Left hindlimb (tissue), 1 donor: ENCODE data around the gene CSF2RB.

ENCODE experiments used
- DNase-seq: peaks from one replicate; pipeline ENCODE4 v3.0.0-alpha.2; 2018

CSF2RB gene

DNA sequence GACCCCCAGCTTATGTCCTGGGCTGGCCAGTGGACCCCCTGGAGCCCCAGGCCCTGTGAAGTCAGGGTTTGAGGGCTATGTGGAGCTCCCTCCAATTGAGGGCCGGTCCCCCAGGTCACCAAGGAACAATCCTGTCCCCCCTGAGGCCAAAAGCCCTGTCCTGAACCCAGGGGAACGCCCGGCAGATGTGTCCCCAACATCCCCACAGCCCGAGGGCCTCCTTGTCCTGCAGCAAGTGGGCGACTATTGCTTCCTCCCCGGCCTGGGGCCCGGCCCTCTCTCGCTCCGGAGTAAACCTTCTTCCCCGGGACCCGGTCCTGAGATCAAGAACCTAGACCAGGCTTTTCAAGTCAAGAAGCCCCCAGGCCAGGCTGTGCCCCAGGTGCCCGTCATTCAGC lies 24.6 kb downstream of the CSF2RB start:
- no peak for DNase-seq

DNA sequence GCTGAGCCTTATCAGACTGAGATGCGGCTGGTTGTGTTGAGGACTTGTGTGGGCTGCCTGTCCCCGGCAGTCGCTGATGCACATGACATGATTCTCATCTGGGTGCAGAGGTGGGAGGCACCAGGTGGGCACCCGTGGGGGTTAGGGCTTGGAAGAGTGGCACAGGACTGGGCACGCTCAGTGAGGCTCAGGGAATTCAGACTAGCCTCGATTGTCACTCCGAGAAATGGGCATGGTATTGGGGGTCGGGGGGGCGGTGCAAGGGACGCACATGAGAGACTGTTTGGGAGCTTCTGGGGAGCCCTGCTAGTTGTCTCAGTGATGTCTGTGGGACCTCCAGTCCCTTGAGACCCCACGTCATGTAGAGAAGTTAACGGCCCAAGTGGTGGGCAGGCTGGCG lies 25.5 kb downstream of the CSF2RB start:
- no peak for DNase-seq

DNA sequence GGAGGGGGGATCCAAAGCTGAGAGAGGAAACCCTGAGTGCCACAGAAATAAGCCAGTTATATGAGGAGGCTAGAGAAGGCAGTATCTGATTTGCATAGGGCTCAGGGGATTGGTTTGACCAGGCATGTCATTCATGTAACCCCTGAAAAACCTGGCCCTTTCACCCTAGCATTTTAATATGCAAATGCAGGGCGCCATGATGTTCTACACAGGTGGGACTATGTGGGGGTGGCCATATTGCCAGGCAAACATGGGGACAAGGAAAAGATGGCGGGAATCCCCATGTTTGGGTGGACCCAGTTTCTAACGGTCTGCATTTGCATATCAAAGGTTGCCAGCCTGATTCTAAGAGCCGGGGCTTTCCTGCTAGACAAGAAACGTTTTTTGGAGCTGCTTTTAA lies 27.2 kb downstream of the CSF2RB start:
- no peak for DNase-seq

DNA sequence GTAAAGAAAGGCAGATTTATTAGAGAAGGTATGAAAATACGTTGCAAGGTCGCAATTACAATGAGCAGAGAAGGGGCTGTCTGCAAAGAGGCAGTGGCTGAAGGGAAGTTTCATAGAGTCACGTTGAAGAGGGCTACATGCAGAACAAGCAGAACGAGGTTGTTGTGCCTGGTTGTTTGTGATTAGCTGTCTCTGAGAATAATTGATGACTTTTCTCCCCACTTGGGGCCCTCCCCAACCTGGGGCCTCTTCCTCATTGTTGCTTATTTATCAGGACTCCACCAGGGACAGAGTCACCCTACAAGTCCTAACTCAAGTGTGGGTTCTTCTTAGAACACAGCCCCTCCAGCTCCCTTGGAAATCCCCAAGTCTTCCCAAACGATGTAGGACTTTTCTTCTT lies 29.1 kb downstream of the CSF2RB start:
- no peak for DNase-seq

DNA sequence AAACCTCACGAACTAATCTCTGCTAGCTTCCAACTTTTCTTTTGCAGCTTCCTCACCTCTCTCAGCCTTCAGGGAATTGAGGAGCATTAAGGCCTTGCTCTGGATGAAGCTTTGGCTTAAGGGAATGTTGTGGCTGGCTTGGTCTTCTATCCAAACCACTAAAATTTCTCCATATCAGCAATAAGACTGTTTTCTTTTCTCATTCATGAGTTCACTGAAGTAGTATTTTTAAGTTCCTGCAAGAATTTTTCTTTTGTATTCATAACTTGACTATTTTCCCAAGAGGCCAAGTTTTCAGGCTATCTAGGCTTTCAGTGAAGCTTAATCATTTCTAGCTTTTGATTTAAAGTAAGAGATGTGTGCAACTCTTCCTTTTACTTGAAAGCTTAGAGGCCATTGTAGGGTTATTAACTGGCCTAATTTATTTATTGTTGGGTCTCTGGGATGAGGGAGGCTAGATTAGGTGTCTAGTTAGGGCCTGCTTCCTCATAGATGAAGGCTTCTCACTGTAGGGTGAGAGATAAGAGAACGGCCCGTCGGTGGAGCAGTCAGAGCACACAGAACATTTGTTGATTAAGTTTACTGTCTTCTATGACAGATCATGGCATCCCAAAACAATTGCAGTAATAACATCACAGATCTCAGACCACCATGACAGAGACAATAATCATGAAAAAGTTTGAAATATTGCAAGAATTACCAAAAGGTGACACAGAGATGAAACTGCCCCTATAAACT lies 33.2 kb downstream of the CSF2RB start:
- no peak for DNase-seq

DNA sequence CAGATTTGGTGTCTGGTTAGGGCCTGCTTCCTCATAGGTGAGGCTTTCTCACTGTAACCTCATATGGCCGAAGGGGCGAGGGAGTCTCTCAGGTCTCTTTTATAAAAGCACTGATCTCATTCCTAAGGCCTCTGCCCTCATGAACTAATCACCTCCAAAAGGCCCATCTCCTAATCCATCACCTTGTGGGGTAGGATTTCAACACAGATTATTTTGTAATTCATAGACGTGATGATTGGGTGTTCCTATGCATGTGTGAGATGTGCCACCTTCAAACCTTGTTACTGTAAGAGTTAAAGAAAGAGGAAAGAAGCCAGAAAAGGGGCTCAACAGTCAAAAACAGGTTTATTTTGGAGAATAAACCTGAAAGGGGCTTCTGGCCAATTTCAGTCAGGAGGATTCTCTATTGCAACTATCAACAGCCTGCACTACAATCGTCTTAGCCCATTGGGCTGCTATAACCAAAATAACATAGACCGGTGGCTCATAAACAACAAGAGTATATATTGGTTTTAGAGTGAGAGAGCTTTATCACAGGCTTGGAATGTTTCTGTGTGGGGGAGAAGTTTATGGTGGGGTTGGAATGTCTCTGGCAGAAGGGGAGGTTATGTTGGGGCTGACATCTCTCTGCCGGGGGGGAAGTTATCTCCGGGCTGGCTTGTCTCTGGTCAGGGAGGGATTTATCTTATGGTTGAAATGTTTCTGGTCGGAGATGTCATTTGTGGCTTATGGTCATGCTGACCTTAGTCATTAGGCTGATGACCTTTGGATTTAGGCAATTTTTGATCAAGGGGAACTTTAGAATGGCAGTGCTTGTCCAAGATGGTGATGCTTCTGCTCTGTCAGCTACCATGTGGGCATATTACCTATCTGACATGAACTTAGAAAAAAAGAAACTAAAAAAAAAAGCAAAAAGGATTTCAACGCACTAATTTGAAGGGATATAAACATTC lies 35.1 kb downstream of the CSF2RB start:
- DNase-seq = no peak

DNA sequence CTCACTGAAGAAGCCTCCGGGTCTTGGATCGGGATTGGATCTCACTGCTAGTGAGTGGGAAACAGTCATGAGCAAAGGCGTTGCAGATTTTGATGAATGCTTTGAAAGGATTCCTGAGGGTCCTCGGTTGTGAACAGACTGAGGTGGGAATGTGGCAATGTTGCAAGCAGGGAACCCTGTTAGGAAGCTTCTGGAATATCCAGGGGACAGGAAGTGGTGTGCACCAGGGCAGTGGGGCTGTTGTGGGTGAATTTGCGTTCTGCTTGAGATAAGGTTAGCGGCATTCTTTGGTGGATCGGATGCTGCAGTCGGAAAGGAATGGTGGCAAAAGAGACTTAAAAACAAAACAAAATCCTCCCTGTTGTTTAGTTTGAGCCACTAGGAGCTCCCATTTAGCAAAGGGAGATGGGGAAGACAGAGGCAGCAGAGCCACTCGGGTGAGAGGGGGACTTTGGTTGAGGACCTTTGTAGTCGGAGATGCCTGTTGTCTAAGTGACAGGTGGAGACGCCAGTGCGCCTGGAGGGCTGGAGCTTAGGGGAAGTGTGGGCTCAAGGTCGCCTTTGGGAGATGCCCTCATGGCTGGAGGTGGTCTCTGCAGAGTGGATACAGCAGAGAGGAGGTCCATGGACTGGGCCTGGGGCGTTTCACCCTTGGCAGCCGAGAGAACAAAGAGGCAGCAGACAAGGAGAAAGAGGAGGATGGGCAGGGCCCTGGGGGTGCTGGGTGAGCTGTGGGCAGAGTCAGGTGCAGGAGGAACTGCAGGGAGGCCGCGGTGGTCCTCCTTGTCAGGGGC lies 37.6 kb downstream of the CSF2RB start:
- no peak for DNase-seq

DNA sequence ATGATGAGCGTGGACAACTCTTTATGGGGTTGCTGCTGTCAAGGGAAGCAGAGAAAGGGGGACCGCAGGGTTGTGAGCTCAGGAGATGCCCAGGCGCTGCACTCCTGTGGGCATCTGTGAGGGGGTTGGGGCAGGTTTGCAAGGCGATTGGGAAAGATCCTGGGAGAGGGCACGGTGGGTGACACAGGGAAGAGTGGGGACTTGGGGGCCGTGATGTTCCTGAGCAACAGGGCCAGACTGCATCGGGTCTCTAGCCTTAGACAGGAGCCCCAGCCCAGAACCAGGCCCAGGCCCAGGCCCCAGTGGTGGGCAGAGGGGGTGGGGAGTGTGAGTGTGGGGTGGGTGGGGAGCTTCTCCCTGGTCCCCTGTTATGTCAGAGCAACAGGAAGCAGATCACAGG lies 38.3 kb downstream of the CSF2RB start:
- no peak for DNase-seq

DNA sequence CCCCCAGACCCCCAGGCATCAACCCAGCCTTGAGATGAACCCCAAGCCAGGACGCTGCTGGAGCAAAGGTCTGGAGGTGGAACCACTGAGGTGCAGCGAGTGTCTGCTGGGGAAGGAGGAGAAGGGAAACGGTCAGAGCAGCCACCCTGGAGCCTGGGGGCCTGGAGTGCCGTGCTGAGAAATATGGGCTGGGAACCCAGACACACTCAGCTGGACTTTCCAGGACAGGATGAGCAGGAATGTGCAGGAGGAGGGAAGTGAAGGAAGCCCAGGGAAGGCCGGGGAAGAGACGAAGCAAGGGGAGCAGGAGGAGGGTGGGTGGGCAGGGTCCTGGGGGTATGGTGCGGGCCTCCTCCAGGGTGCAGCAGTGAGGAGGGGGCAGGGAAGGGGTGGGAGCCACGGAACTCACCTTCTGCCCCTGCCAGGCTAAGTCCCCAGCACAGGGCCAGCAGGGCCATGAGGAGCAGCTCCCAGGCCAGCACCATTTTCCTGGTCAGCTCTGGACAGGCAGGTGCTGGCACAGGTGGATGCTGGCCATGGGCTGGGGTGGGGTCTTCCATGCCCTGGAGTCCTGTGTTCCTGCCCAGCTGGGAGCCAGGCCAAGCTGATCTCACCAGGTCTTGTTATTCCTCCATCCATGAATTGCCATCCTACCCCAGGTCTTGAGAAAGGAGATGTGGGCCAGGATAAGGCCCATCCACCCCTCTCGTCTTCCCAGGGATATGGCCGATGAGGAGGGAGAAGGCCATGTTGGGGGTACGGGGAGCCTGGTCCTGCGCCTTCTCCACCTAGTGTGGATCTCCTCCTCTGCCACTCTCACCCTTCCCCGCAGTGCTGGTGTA lies 40.0 kb downstream of the CSF2RB start:
- no peak for DNase-seq

DNA sequence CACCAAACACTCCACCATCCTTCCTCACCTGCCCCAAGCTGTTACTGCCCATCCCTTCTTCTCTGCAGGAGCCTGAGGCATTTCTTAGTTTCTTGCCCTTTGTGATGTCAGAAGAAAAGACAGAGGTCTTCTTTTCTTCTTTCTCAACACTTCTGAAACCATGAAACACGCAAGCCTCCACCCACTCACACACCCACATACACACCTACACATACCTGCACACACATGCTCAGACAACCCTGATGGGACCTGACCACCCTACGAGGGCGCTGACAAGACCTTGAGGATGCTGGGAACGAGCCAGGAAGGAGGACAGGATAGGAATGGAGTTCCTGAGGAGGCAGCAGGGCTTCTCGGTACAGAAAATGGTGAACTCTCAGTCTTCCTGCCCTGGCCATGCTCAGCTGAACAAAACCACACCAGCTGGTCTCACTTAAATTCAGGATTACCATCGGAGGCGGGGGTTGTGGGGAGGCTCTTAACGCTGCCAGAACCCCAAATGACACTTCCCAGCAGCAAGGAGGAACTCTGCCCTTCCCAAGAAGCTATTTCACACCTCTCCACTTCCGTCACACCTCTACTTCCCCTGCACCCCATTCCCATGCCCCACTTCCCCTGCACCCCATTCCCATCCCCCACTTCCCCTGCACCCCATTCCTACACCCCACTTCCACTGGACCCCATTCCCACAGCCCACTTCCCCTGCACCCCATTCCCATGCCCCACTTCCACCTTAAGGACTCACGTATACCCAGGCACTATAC lies 41.0 kb downstream of the CSF2RB start:
- DNase-seq = no peak

DNA sequence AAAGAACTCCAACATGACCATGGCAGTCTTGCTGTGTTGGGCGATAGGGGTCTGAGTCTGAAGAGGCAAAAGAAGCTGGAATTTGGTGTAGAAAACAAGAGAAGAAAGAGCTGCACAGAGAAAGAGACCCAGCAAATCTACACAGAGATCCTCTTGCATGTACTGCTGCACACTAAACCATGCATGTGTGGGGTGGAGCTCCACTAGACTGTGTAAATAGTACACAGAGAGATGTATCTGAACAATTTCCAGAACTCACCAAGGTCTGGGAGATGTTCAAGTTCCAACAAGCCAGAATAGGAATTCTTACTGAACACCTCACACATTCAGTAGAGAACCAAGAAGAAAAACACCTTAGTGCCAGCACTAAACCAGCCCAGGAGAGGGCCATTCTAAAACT lies 42.3 kb downstream of the CSF2RB start:
- no peak for DNase-seq

DNA sequence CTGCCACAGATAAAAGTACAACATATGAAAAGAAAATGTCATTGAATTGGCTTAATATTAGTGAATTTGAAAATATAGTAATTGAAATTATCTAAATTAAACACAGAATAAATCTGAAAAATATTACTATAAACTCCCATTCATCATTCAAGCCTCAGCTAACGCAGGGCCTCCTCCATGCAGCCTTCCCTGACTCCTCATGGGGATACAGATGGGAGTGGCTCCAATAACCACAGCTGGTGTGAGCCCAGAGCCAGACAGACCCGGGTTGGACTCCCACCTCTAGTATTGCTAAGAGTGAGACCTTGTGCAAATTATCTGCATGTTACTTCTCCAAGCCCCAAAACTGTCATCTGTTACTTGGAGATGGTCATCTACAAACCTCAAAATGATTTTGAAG lies 44.9 kb downstream of the CSF2RB start:
- DNase-seq = no peak

DNA sequence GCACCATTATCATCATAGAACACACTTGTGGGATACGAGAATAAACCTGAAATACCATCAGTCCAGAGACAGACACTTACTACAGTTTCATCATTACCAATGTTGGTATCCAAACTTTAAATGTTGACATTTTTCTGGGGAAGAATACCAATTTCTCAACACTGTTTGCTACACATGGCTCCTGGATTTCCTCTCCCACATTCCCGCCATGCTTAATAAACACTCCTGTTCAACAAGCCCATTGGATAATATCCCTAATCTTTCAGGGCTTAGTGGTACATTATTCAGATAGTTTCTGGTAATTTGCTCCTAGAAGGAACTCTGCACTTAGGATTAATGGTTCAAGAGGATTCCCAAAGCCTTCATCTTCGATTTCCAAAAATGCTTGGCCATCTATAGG lies 48.2 kb downstream of the CSF2RB start:
- no peak for DNase-seq

DNA sequence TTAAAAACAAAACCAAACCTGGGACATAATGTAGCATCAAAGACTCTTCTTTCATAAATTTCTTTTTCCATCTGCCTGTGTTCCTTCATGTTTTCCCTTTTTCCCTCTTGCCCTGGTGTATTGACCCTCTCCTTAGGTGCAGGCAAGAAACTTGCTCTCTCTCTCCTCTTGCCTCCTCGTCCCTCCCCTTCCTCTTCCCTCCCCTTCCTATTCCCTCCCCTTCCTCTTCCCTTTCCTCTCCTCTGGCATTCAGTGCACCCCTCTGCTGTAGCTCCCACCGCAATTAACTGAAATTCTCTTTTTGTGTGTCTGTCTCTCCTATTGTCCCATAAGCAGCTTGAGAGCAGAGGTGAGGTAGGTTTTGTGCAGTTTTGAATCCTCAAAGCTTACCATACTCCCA lies 49.9 kb downstream of the CSF2RB start:
- DNase-seq = no peak

DNA sequence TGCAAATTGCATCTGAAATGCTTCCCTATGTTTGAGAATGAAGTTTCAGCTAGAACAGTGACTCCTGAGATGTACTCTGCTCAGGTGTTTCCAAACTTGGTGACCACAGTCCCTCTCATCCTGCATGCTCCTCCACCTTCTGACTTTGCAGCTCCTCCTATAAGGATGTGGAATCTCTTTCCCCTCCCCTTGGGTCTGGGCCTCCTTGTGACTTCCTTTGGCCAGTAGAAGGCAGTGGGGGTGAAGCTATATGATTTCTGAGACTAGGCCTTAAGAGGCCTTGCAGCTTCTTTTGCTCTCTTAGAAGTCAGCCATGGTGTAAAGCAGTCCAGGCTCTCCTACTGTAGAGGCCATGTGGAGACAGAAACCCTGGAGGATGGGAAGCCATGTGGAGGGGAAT lies 50.7 kb downstream of the CSF2RB start:
- no peak for DNase-seq

DNA sequence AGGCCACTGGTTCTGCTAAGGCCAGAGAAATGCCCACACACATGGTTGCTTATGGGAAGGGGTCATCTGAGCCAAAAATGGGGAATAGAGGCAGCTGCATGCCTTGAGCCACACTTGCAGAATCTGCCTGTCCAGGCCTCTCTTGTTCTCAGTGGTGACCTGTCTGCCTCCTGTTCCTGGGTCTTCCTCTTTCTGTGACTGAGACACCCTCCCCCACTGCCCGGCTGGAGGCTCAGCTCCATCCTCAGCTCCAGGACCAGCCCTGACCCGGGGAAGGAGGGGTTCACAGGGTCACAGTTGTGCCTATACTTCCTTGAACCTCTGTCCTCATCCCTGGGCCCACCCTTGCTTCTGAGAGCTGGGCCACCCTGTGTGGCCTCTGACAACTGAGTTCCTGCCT lies 52.3 kb downstream of the CSF2RB start:
- no peak for DNase-seq

DNA sequence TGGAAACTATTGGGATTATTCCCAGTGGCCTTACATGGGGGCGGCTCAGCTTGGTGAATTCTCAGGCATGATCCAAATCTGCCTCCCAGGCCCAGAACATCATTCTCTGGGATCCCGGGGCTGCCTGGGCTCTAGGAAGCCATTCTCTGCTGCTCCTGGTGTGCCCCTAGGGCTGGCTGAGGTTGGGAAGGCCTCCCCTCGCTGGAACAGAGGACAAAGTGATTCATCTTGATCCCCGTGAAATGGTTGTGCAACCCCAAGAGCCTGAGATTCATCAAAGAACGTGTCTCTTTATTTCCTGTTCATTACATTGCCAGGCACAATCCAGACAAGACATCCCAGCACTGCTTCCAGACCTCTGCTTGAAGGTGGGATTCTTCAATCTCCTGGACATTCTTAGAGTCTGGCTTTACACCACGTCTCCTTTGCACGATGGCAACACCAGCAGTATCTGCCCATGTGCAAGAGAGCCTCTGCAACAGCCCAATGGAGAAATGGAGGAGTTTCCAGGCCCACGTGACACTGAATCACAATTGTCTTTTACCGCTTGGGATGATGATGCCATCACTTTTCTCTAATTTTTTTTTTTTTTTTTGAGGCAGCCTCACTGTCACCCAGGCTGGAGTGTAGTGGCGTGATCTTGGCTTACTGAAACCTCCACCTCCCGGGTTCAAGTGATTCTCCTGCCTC lies 53.6 kb downstream of the CSF2RB start:
- no peak for DNase-seq

DNA sequence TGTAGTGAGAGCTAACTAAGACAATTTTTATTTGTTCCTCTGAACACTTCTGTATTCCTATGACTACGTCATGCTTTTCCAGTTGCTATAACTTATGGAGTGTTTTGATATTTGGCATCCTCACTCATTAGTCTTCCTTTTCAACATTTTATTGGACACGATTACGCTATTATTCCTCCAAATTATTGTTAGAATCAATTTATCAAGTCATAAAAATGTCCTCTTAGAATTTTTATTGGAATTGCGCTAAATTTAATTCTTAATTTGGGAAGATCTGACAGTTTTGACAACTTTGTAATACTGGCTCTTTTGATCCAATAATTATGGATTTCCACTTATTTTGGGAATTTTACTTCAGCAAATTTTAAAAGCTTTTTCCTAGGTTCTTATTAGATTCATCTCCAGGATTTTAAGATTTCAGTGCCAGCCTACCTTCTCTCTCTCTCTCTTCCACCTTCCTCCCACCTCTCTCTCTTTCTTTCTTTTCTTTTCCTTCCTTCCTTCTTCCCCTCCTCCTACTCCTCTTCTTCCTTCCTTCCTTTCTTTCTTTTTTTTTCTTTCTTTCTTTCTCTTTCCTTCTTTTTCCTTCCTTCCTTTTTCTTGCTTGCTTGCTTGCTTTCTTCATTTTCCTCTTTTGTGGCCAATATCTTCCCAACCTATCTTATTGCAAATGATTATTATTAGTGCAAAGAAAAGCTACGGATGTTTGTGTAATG lies 55.0 kb downstream of the CSF2RB start:
- DNase-seq = no peak

DNA sequence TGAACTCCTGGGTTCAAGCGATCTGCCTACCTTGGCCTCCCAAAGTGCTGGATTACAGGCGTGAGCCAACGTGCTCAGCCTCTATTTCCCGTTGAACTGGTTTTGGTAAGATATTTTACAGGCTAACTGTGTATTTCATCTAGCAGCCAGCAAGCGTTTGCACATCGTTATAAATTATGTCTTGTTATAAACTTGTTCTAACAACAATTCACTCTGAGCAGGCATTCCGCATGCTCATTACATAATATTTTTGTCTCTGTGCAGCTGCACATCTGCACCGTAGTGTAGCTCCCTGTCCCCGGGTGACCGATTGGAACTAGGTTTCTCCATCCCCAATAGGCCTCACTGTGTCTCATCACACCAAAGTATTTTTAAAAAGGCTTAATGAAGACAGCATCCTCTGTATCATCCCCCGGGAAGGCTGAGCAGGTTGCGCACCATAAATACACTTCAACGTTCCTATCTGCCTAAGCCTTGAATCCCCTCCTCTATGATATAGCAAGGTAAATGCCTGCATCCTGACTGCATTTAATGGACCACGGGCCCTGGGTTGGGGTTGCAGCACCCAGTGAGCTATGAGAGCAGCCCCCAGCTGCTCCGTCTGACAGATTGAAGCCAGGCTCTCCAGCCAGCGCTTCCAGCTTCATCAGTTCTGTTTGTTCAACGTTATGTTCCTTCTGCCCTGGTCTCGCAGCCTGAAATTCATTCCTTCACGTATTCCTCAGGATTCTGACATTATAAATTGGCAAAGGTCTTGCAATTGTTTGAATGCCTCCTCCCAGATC lies 58.1 kb downstream of the CSF2RB start:
- DNase-seq = no peak

DNA sequence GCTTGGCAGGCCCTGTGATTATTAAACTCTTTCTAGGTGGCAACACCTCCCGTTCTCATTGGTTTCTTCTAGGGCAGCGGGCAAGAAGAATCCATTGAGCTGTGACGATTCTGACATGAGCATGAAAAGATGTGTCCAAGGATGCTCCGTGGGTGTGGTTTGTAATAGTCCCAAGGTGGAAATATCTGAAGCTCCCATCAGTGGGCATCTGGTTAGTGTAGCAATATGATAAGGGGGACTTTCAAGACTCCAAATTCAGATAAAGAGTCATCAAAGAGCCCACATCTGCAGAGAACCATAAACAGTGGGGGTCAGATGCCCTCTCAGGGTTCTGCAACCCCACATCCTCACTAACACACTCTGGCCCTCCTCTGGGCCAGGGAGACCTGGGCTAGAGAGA lies 63.2 kb downstream of the CSF2RB start:
- no peak for DNase-seq
